Stimulated activated CD4-positive, alpha-beta T cell treated with anti-CD3 and anti-CD28 coated beads, Interleukin-15, amount 100 ng/mL, for 1 hour (primary cell): ENCODE data around the gene PLA2G2C.

Experiments
- DNase-seq, 2 donors: peaks; one replicate each; pipeline ENCODE4 v3.0.0-alpha.2; 2020; ENCODE audit warnings: low read depth in 1 of 2, low spot score in 1 of 2

Gene PLA2G2C

GRCh38 chr1:20209471-20209870 lies 23.2 kb upstream of the PLA2G2C start:
- DNase-seq, result no peak

GRCh38 chr1:20207546-20207945 lies 21.2 kb upstream of the PLA2G2C start:
- DNase-seq, result no peak

- no peak for DNase-seq
These were observed 15.8 kb upstream of the PLA2G2C start for GRCh38 chr1:20202166-20202565.

GRCh38 chr1:20200966-20201365 lies 14.6 kb upstream of the PLA2G2C start:
- no peak for DNase-seq

- no peak for DNase-seq
These were observed 13.5 kb upstream of the PLA2G2C start for GRCh38 chr1:20199840-20200239.

- DNase-seq, result no peak
These were observed 13.1 kb upstream of the PLA2G2C start for GRCh38 chr1:20199403-20199802.

- DNase-seq, result no peak
These were observed 12.6 kb upstream of the PLA2G2C start for GRCh38 chr1:20198918-20199317.

- DNase-seq, result no peak
These were observed 12.0 kb upstream of the PLA2G2C start for GRCh38 chr1:20198296-20198695.

GRCh38 chr1:20197329-20197791 lies 11.0 kb upstream of the PLA2G2C start:
- DNase-seq, result no peak

GRCh38 chr1:20195462-20195780 lies 9.1 kb upstream of the PLA2G2C start:
- no peak for DNase-seq

- peak; percentile 56 to 63 for DNase-seq
These were observed 8.6 kb upstream of the PLA2G2C start for GRCh38 chr1:20194757-20195461.

- DNase-seq, result no peak
These were observed 7.9 kb upstream of the PLA2G2C start for GRCh38 chr1:20194224-20194623.

GRCh38 chr1:20192871-20193411 lies 6.6 kb upstream of the PLA2G2C start:
- no peak for DNase-seq

GRCh38 chr1:20192364-20192763 lies 6.0 kb upstream of the PLA2G2C start:
- DNase-seq, result no peak

GRCh38 chr1:20191266-20191825 lies 5.0 kb upstream of the PLA2G2C start:
- no peak for DNase-seq

GRCh38 chr1:20190256-20191160 lies 4.2 kb upstream of the PLA2G2C start:
- DNase-seq, result no peak

GRCh38 chr1:20189664-20190063 lies 3.3 kb upstream of the PLA2G2C start:
- no peak for DNase-seq

- no peak for DNase-seq
These were observed 2.1 kb upstream of the PLA2G2C start for GRCh38 chr1:20188455-20188817.

- DNase-seq, result no peak
These were observed 1.6 kb upstream of the PLA2G2C start for GRCh38 chr1:20187813-20188454.

- DNase-seq, result no peak
These were observed 940 bp upstream of the PLA2G2C start for GRCh38 chr1:20187103-20187812.
